NT2/D1 (cell line): ENCODE measurements around the gene RPL32.

ENCODE experiments used
- DNase-seq: peaks from one replicate; pipeline ENCODE4 v3.0.0-alpha.2; 2011; ENCODE audit warnings: low read depth, low spot score
- H3K27me3 ChIP-seq: 2 replicates; pipeline ENCODE4 v1.6.0; 2011; ENCODE audit warnings: mild to moderate bottlenecking; ENCODE audit not compliant: insufficient read length, insufficient read depth
- H3K36me3 ChIP-seq: 2 replicates; pipeline ENCODE4 v1.6.1; 2011; ENCODE audit warnings: mild to moderate bottlenecking, low read length, mixed read lengths; ENCODE audit not compliant: insufficient read depth, insufficient read length
- H3K4me1 ChIP-seq: 2 replicates; pipeline ENCODE4 v1.5.1; 2011; ENCODE audit not compliant: insufficient read depth, insufficient read length
- H3K4me3 ChIP-seq: 2 replicates; pipeline ENCODE4 v1.5.1; 2011; ENCODE audit warnings: low read depth; ENCODE audit not compliant: insufficient read length
- H3K9ac ChIP-seq: 2 replicates; pipeline ENCODE4 v1.6.0; 2011; ENCODE audit warnings: low read depth; ENCODE audit not compliant: insufficient read length
- H3K9me3 ChIP-seq: 2 replicates; pipeline ENCODE4 v1.5.1; 2011; ENCODE audit warnings: mild to moderate bottlenecking, low read length; ENCODE audit not compliant: insufficient read depth
- SUZ12 ChIP-seq: IDR thresholded peaks from 2 replicates; pipeline ENCODE4 v1.6.1; 2011; ENCODE audit not compliant: insufficient read length, insufficient read depth; ENCODE audit errors: extremely low read depth
- YY1 ChIP-seq: IDR thresholded peaks from 2 replicates; pipeline ENCODE4 v1.6.1; 2011; ENCODE audit not compliant: insufficient read length, insufficient read depth
- ZNF274 ChIP-seq: IDR thresholded peaks from 2 replicates; pipeline ENCODE4 v1.6.1; 2011; ENCODE audit warnings: mild to moderate bottlenecking, low read depth, low read length

Gene RPL32

GRCh38 chr3:12803371-12803770 is 38.0 kb downstream of the RPL32 start:
- DNase-seq = no peak
- Histone ChIP-seq H3K4me1 (no peaks in the 10 kb centered on the region), H3K27me3 (no peaks in the 10 kb centered on the region), H3K9ac (no peak overlapping the region), H3K9me3 (no peaks in the 10 kb centered on the region), H3K4me3 (no peak overlapping the region), H3K36me3 (peaks cover 35% of the 10 kb centered on the region)
- TF ChIP-seq YY1 (no peak), SUZ12 (no peak), ZNF274 (no peak)

- Histone ChIP-seq H3K4me1 (peaks cover 4% of the 10 kb centered on the region), H3K9me3 (no peaks in the 10 kb centered on the region), H3K27me3 (no peaks in the 10 kb centered on the region), H3K36me3 (peaks cover 14% of the 10 kb centered on the region), H3K9ac (no peak overlapping the region), H3K4me3 (no peak overlapping the region)
- DNase-seq = no peak
- TF ChIP-seq SUZ12 (no peak), ZNF274 (no peak), YY1 (no peak)
Observed at GRCh38 chr3:12799525-12800440, 41.6 kb downstream of the RPL32 start.

GRCh38 chr3:12798559-12799179 is 42.7 kb downstream of the RPL32 start:
- H3K36me3 ChIP-seq = peaks cover 5% of the 10 kb centered on the region
- no peak overlapping the region for H3K9ac ChIP-seq
- H3K4me1 ChIP-seq = peaks cover 4% of the 10 kb centered on the region
- no peak for TF ChIP-seq ZNF274
- TF ChIP-seq SUZ12 = no peak
- TF ChIP-seq YY1 = no peak
- H3K9me3 ChIP-seq = no peaks in the 10 kb centered on the region
- no peak overlapping the region for H3K4me3 ChIP-seq
- no peak for DNase-seq
- no peaks in the 10 kb centered on the region for H3K27me3 ChIP-seq

GRCh38 chr3:12797892-12798558 is 43.3 kb downstream of the RPL32 start:
- Histone ChIP-seq H3K4me3 (no peak overlapping the region), H3K4me1 (peaks cover 6% of the 10 kb centered on the region), H3K9me3 (no peaks in the 10 kb centered on the region), H3K9ac (no peak overlapping the region), H3K27me3 (no peaks in the 10 kb centered on the region), H3K36me3 (no peaks in the 10 kb centered on the region)
- TF ChIP-seq ZNF274 (no peak), SUZ12 (no peak), YY1 (no peak)
- no peak for DNase-seq

DNA sequence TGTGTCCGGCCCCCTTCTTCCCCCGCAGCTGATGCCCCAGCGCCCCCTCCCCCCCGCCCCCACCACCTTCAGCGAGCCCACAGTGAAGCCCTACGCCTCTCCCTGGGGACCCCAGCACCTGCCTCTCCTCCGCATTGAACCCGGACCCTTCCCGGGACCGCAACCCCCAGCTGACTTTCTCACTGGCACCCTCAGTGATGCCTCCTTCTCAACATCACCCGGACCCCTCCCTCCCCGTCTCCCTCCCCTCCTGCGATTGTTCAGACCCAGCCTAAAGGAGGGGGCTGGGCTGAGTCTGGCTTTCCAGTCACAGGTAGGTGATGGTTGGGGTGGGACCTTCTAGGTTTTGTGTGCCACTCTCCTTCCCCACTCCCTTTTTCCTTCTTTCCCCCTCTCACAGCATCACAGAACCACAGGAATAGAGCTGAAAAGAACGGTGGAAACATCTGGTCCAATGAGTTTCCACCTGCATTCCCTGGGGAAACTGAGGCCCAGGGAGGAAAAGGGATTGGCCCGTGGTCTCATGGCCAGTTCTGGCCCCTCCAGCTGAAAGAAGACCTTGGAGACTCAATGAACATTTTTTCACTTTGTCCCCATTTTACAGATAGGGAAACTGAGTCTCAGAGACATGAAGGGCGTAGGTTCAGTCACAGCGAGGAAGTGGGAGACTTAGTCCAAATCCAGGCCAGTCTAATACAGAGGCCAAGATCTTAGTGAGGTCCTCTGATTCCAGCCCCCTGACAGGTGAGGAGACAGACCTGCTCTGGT is 44.1 kb downstream of the RPL32 start:
- peak overlapping the region; percentile 87 for H3K9ac ChIP-seq
- peak overlapping the region; percentile 84 for H3K4me3 ChIP-seq
- no peak for DNase-seq
- peaks cover 6% of the 10 kb centered on the region for H3K4me1 ChIP-seq
- no peak for TF ChIP-seq ZNF274
- no peak for TF ChIP-seq YY1
- no peak for TF ChIP-seq SUZ12
- no peaks in the 10 kb centered on the region for H3K9me3 ChIP-seq
- no peaks in the 10 kb centered on the region for H3K27me3 ChIP-seq
- H3K36me3 ChIP-seq = no peaks in the 10 kb centered on the region

DNA sequence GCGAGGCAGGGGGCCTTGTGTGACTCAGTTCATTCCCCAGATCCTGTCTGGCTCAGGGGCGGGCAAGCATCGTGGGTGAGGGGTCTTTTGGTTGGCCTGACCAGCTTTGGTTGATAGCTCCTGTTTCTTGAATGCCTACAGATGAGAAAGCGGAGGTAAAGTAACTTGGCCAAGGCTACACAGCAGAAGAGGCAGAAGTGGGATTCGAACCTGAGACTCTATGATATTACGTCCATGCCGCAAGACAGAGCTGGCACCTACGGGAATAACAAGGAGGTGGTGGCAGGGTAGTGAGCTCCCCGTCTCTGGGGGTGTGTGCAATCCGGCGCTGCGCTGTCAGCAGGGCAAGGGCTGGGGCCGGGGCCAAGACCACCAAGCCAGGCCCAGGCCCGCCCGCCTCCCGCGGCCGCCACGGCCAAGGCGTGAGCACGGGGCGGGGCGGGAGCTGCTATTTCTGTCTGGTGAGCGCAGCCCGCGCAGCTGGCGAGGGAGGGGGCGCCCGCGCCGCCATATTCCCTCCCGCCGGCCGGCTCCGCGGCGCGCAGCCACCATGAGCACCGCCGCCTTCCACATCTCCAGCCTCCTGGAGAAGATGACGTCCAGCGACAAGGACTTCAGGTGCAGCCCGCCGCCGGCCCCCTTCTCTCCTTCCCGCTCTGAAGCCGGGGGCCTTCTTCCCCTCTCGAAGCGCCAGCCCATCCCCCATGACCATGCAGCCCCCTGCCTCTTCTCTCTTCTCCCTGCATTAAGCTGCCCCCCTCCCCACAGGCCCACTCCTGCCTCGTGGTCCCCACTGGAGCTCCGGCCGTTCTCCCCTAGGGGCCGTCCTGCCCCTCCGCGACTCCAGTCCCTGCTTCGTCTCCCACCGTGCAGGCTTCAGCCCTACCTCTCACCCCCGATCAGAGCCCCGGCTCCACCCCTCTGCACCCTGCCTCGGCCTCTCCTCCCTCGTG is 44.9 kb downstream of the RPL32 start, which contains the start of gene CAND2:
Gene CAND2, plus strand, starts transcription at position 510 of the 953 bp plus-strand sequence. Its CDS starts 41 bp downstream, at position 551.
- H3K36me3 ChIP-seq = no peaks in the 10 kb centered on the region
- DNase-seq = no peak
- H3K9ac ChIP-seq = peak within 1 kb of the TSS; percentile 87

More for the DNA sequence above, 44.9 kb downstream of the RPL32 start, which contains the start of gene CAND2:
- Histone ChIP-seq H3K9me3 (no peaks in the 10 kb centered on the region), H3K4me3 (peak within 1 kb of the TSS; percentile 84), H3K4me1 (peaks cover 6% of the 10 kb centered on the region), H3K27me3 (no peaks in the 10 kb centered on the region)
- TF ChIP-seq SUZ12 (no peak), YY1 (peak; percentile 32), ZNF274 (no peak)
